ENCODE data around the gene RNF141.

DNA sequence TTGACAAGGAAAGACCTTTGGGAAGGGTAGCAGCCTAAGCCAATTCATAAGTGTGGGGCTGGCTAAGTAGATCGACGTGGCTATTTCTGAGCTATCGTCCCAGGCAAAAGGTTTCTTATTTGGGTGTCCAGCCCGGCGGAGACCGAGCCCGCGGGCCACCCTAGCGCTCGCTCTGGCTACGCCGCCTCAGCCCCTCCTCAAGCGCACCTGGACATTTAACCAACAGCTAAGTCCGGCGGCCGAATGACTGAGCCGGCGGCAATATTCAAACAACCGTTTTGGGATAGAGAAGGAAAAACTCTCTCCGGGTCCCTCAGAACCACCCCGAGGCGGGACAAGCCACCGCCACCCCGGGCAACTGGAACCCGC is 457 bp downstream of the RNF141 start:
- TF ChIP-seq EZH2 (IDR thresholded peaks at IDR 0.05; ENCODE audit: insufficient read depth, poor library complexity, severe bottlenecking), result no peak
- TF ChIP-seq EZH2phosphoT487 (IDR thresholded peaks at IDR 0.05; ENCODE audit: insufficient read depth, low read depth), result no peak

All from GM23248 (cell line).